ENCODE data around the gene PTBP1. TPM values are rescaled to one million over a fixed set of nuclear protein-coding genes. Genes with fewer than 3 reads are reported as not detected.

Gene PTBP1
- total and polyA plus RNA-seq, 9 of the 15 experiments (the other 6 are each of a cell fraction or from before 2014, with no cell fraction given) = 14.0 to 759 (median 234) TPM

GRCh38 chr19:757811-758668 lies 39.2 kb upstream of the PTBP1 start (continued):
- no peak for TF ChIP-seq ZNF318 (IDR thresholded peaks at IDR 0.05; ENCODE audit: borderline replicate concordance in 1 of 2, low read depth in 1 of 2)
- no peak for TF ChIP-seq HNRNPK (IDR thresholded peaks at IDR 0.05; ENCODE audit: low read depth, low read length, poor library complexity, severe bottlenecking)
- no peak for TF ChIP-seq RBM34 (IDR thresholded peaks at IDR 0.05; ENCODE audit: borderline replicate concordance, insufficient read depth, low read length)
- no peak for TF ChIP-seq KDM4B (IDR thresholded peaks at IDR 0.05; ENCODE audit: borderline replicate concordance in 2 of 2, low read depth in 1 of 2)
- TF ChIP-seq MTA1 (IDR thresholded peaks at IDR 0.05; ENCODE audit: borderline replicate concordance) = no peak
- TF ChIP-seq ETV5 (CRISPR knock-in tag; IDR thresholded peaks at IDR 0.05; ENCODE audit: low read depth) = no peak
- no peak for TF ChIP-seq THAP12 (CRISPR knock-in tag; IDR thresholded peaks at IDR 0.05)
- no peak for TF ChIP-seq L3MBTL2 (IDR thresholded peaks at IDR 0.05)
- no peak for TF ChIP-seq RBM39 (optimal IDR thresholded peaks at IDR 0.05; ENCODE audit: low read depth, low read length)
- no peak for TF ChIP-seq ZNF75A (CRISPR knock-in tag; IDR thresholded peaks at IDR 0.05)

Measured in K562 (cell line).